Neural crest cell (in vitro differentiated cells): ENCODE results near the gene PYGB. TPM values are rescaled to one million over a fixed set of nuclear protein-coding genes. Genes with fewer than 3 reads are reported as not detected.

Source experiments
- DNase-seq: peaks from one replicate; pipeline ENCODE4 v3.0.0; 2021; ENCODE audit warnings: low read depth, mixed read lengths, low spot score
- H3K27ac Mint-ChIP-seq: one replicate; pipeline ENCODE4 v1.8.0; 2021; ENCODE audit warnings: mild to moderate bottlenecking, mixed read lengths; ENCODE audit not compliant: unreplicated experiment
- H3K27me3 Mint-ChIP-seq: 2 replicates; pipeline ENCODE4 v1.8.0; 2021; ENCODE audit warnings: low read depth, mild to moderate bottlenecking, mixed read lengths
- H3K36me3 Mint-ChIP-seq: 2 replicates; pipeline ENCODE4 v1.8.0; 2021; ENCODE audit warnings: low read depth, mild to moderate bottlenecking, mixed read lengths
- H3K4me1 Mint-ChIP-seq: 2 replicates; pipeline ENCODE4 v1.8.0; 2021; ENCODE audit warnings: mixed read lengths
- H3K4me3 Mint-ChIP-seq: one replicate; pipeline ENCODE4 v1.8.0; 2021; ENCODE audit warnings: mild to moderate bottlenecking, mixed read lengths
- H3K9me3 Mint-ChIP-seq: 2 replicates; pipeline ENCODE4 v1.8.0; 2021; ENCODE audit warnings: mixed read lengths
- CTCF ChIP-seq: fragments of 200-600 bp; sonication (generic); conservative IDR thresholded peaks from 2 replicates; pipeline ENCODE4 v1.5.0; 2021; ENCODE audit warnings: antibody characterized with exemption, mild to moderate bottlenecking
- total RNA-seq: library from RNA; stranded (reverse); gene quantifications from 2 replicates; pipeline ENCODE4 v1.2.1, GENCODE V29; 2021

Gene PYGB
- total RNA-seq, 1 donor from 2014 or later: 77.1 TPM

DNA sequence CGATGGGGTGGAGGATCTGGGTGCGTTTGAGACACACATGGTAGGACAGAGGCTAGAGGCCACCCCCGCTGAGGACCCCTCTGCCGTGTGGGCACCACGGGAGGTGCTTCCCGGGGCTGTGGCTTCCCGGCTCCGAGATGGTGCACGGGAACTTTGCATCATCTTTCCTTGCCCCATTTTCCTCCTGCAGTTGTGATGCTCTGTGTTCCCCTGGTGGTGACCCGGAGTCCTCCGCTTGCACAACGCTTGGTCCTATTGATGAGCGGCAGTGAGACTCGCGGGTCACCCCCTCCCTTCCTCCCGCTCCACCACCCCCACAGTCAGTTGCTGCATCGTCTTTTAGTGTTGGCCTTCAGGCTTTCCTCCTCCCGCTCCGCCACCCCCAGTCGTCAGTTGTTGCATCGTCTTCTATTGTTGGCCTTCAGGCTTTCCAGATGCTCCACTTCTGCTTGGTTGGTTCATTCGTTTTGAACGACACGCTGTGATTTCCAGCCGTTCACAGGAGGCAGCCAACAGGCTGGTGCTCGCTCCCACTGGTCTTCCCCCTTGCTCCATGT lies 37.3 kb downstream of the PYGB start:
- H3K9me3 Mint-ChIP-seq: no peaks in the 10 kb centered on the region
- no peaks in the 10 kb centered on the region for H3K4me1 Mint-ChIP-seq
- H3K27me3 Mint-ChIP-seq: no peaks in the 10 kb centered on the region
- peak overlapping the region; percentile 72 for H3K27ac Mint-ChIP-seq
- TF ChIP-seq CTCF: peak; percentile 16
- peaks cover 18% of the 10 kb centered on the region for H3K36me3 Mint-ChIP-seq
- DNase-seq: no peak
- H3K4me3 Mint-ChIP-seq: peak overlapping the region; percentile 35

GRCh38 chr20:25285856-25286798 lies 38.2 kb downstream of the PYGB start:
- Mint-ChIP-seq H3K27ac (peak overlapping the region; percentile 72), H3K9me3 (no peaks in the 10 kb centered on the region), H3K27me3 (no peaks in the 10 kb centered on the region), H3K4me1 (no peaks in the 10 kb centered on the region), H3K36me3 (peaks cover 18% of the 10 kb centered on the region), H3K4me3 (peak overlapping the region; percentile 35)
- TF ChIP-seq CTCF: no peak
- no peak for DNase-seq

DNA sequence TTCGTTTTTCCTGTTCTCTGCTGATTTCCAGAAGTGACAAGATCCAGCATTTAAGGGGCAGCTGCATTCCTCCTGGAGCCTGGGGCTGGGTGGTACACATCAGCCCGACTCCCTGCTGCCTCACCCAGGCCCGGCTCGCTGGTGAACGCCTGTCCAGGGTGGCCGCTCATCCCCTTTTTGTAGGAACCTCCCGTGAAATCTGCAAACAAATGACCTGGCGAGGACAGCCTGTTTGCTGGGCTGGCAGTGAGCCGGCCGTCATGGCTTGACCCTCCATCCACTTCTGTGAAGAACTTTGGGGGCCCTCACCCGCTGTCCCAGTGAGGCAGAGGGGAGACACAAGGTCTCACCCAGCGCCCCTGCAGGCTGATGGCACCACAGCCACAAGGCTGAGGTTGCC lies 39.0 kb downstream of the PYGB start:
- no peak overlapping the region for H3K27ac Mint-ChIP-seq
- H3K36me3 Mint-ChIP-seq: peaks cover 18% of the 10 kb centered on the region
- DNase-seq: no peak
- H3K4me1 Mint-ChIP-seq: no peaks in the 10 kb centered on the region
- H3K27me3 Mint-ChIP-seq: no peaks in the 10 kb centered on the region
- no peak for TF ChIP-seq CTCF
- H3K9me3 Mint-ChIP-seq: no peaks in the 10 kb centered on the region
- H3K4me3 Mint-ChIP-seq: no peak overlapping the region

- DNase-seq: no peak
- TF ChIP-seq CTCF: no peak
- Mint-ChIP-seq H3K36me3 (peaks cover 18% of the 10 kb centered on the region), H3K9me3 (no peaks in the 10 kb centered on the region), H3K27ac (peak overlapping the region; percentile 43), H3K4me3 (no peak overlapping the region), H3K4me1 (no peaks in the 10 kb centered on the region), H3K27me3 (no peaks in the 10 kb centered on the region)
Observed at GRCh38 chr20:25287631-25288290, 39.9 kb downstream of the PYGB start.

- H3K27me3 Mint-ChIP-seq: no peaks in the 10 kb centered on the region
- TF ChIP-seq CTCF: no peak
- H3K9me3 Mint-ChIP-seq: no peaks in the 10 kb centered on the region
- DNase-seq: no peak
- H3K27ac Mint-ChIP-seq: no peak overlapping the region
- H3K36me3 Mint-ChIP-seq: peaks cover 18% of the 10 kb centered on the region
- H3K4me1 Mint-ChIP-seq: no peaks in the 10 kb centered on the region
- H3K4me3 Mint-ChIP-seq: no peak overlapping the region
Observed at GRCh38 chr20:25288291-25289181, 40.7 kb downstream of the PYGB start.
